Peyer's patch (tissue), 4 donors: ENCODE results near the gene PA2G4.

Experiments used
- POLR2A ChIP-seq, 2 donors: fragments of 450-650 bp; IDR thresholded peaks; one replicate each; pipeline ENCODE4 v1.5.1; 2017; ENCODE audit warnings: antibody characterized with exemption in 2 of 2, mild to moderate bottlenecking in 2 of 2, moderate library complexity in 2 of 2
- TF ChIP-seq, protein P1 (sequence below), 6 experiments: fragments of 450-650 bp in 4 of 6; fragments of 200-600 bp in 2 of 6; sonication (generic) in 1 of 6; IDR thresholded peaks; one replicate each; pipeline ENCODE4 v1.5.1; 2017 to 2019; ENCODE audit warnings: antibody characterized with exemption in 6 of 6, mild to moderate bottlenecking in 3 of 6, moderate library complexity in 1 of 6

- TF ChIP-seq, protein P1, sequence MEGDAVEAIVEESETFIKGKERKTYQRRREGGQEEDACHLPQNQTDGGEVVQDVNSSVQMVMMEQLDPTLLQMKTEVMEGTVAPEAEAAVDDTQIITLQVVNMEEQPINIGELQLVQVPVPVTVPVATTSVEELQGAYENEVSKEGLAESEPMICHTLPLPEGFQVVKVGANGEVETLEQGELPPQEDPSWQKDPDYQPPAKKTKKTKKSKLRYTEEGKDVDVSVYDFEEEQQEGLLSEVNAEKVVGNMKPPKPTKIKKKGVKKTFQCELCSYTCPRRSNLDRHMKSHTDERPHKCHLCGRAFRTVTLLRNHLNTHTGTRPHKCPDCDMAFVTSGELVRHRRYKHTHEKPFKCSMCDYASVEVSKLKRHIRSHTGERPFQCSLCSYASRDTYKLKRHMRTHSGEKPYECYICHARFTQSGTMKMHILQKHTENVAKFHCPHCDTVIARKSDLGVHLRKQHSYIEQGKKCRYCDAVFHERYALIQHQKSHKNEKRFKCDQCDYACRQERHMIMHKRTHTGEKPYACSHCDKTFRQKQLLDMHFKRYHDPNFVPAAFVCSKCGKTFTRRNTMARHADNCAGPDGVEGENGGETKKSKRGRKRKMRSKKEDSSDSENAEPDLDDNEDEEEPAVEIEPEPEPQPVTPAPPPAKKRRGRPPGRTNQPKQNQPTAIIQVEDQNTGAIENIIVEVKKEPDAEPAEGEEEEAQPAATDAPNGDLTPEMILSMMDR (IDR thresholded peaks at IDR 0.05): no peak
- TF ChIP-seq POLR2A (IDR thresholded peaks at IDR 0.05): no peak
Observed at GRCh38 chr12:56118688-56119357, 14.5 kb downstream of the PA2G4 start.
